Fibroblast of lung (primary cell): ENCODE data around the gene DLEU7. TPM values are rescaled to one million over a fixed set of nuclear protein-coding genes. Genes with fewer than 3 reads are reported as not detected.

Experiments
- DNase-seq, 2 donors: peaks; one replicate each; pipeline versions ENCODE4 v3.0.0 to v3.0.0-alpha.2; 2010; ENCODE audit warnings: low read depth in 2 of 2
- H2AFZ ChIP-seq: 2 replicates; pipeline ENCODE4 v1.5.1; 2012; ENCODE audit warnings: low read length, control low read depth, inconsistent platforms
- H3K27ac ChIP-seq: 2 replicates; pipeline ENCODE4 v1.5.1; 2011; ENCODE audit warnings: low read length, control low read depth; ENCODE audit not compliant: insufficient read depth
- H3K27me3 ChIP-seq: 2 replicates; pipeline ENCODE4 v1.5.1; 2011; ENCODE audit warnings: mild to moderate bottlenecking, low read length; ENCODE audit not compliant: control insufficient read depth, insufficient read depth
- H3K36me3 ChIP-seq: 2 replicates; pipeline ENCODE4 v1.5.1; 2011; ENCODE audit warnings: low read length; ENCODE audit not compliant: control insufficient read depth, insufficient read depth
- H3K4me1 ChIP-seq: 2 replicates; pipeline ENCODE4 v1.5.1; 2011; ENCODE audit warnings: low read length; ENCODE audit not compliant: control insufficient read depth, insufficient read depth; ENCODE audit errors: extremely low read depth
- H3K4me2 ChIP-seq: 2 replicates; pipeline ENCODE4 v1.5.1; 2011; ENCODE audit warnings: low read length, control low read depth; ENCODE audit not compliant: insufficient read depth; ENCODE audit errors: extremely low read depth
- H3K4me3 ChIP-seq, 4 experiments: fragments of 200-600 bp in 1 of 4; sonication (generic) in 1 of 4; replicated peaks in 1 of 4; 2 replicates each; pipeline ENCODE4 v1.5.1; 2011 to 2016; ENCODE audit warnings: low read length in 4 of 4, low read depth in 3 of 4, mild to moderate bottlenecking in 3 of 4, control low read depth in 2 of 4, inconsistent platforms in 1 of 4, mixed read lengths in 1 of 4; ENCODE audit not compliant: insufficient read depth in 1 of 4; ENCODE audit errors: control extremely low read depth in 1 of 4
- H3K79me2 ChIP-seq: 2 replicates; pipeline ENCODE4 v1.5.1; 2012; ENCODE audit warnings: mild to moderate bottlenecking, low read length, inconsistent platforms; ENCODE audit not compliant: control insufficient read depth, insufficient read depth
- H3K9ac ChIP-seq: 2 replicates; pipeline ENCODE4 v1.5.1; 2011; ENCODE audit warnings: mild to moderate bottlenecking, low read length, control low read depth; ENCODE audit not compliant: insufficient read depth
- H3K9me3 ChIP-seq: 2 replicates; pipeline ENCODE4 v1.5.1; 2012; ENCODE audit warnings: low read depth, low read length; ENCODE audit not compliant: control insufficient read depth, insufficient read depth
- H4K20me1 ChIP-seq: 2 replicates; pipeline ENCODE4 v1.5.1; 2011; ENCODE audit warnings: low read length; ENCODE audit not compliant: control insufficient read depth, insufficient read depth; ENCODE audit errors: extremely low read depth
- CTCF ChIP-seq, 2 donors: IDR thresholded peaks in 1 of 2; conservative IDR thresholded peaks in 1 of 2; 1 replicate in 1 of 2; 2 replicates in 1 of 2; pipeline ENCODE4 v1.5.1; 2011 to 2012; ENCODE audit warnings: low read length in 2 of 2, control low read depth in 1 of 2, inconsistent platforms in 1 of 2, low read depth in 1 of 2, mild to moderate bottlenecking in 1 of 2
- EZH2 ChIP-seq: IDR thresholded peaks from 2 replicates; pipeline ENCODE4 v1.5.1; 2012; ENCODE audit warnings: low read length, control low read depth, mild to moderate bottlenecking; ENCODE audit errors: missing control alignments
- polyA plus RNA-seq, 2 donors: library from polyadenylated mRNA; depleted of rRNA in 1 of 2; stranded (reverse) in 1 of 2; unstranded in 1 of 2; fragments of >200 nt; gene quantifications; 2 replicates each; pipeline ENCODE4 v1.2.1, GENCODE V29; 2011 to 2012; ENCODE audit warnings: missing spikeins in 1 of 2
- total RNA-seq: library from RNA; depleted of rRNA; stranded (reverse); fragments of >200 nt; gene quantifications from 2 replicates; pipeline ENCODE4 v1.2.1, GENCODE V29; 2014

DLEU7 gene
- total and polyA plus RNA-seq, 2 donors (not counting 1 experiment from before 2014, with no cell fraction given): not detected

GRCh38 chr13:50855681-50856080, 12.2 kb upstream of the DLEU7 start:
- Histone ChIP-seq H3K27ac (no peak overlapping the region), H4K20me1 (no peaks in the 10 kb centered on the region), H3K4me3 (no peak overlapping the region), H3K36me3 (no peaks in the 10 kb centered on the region), H3K9me3 (no peaks in the 10 kb centered on the region), H3K9ac (no peak overlapping the region), H3K4me1 (no peaks in the 10 kb centered on the region), H2AFZ (no peak overlapping the region), H3K79me2 (no peaks in the 10 kb centered on the region), H3K27me3 (no peaks in the 10 kb centered on the region), H3K4me2 (no peak overlapping the region)
- peak in 1 of 2 donors; percentile 12 for DNase-seq
- TF ChIP-seq CTCF (conservative IDR thresholded peaks at IDR 0.05 in 1 of 2, IDR thresholded peaks at IDR 0.05 in 1 of 2; ENCODE audit: low read depth in 1 of 2, low read length in 2 of 2): no peak
- TF ChIP-seq EZH2: no peak

- H3K79me2 ChIP-seq: no peaks in the 10 kb centered on the region
- no peaks in the 10 kb centered on the region for H3K4me1 ChIP-seq
- no peak for DNase-seq
- no peak overlapping the region for H3K9ac ChIP-seq
- no peak overlapping the region for H3K27ac ChIP-seq
- no peaks in the 10 kb centered on the region for H3K36me3 ChIP-seq
- H3K4me3 ChIP-seq: no peak overlapping the region
- no peaks in the 10 kb centered on the region for H3K9me3 ChIP-seq
- no peak for TF ChIP-seq EZH2
- TF ChIP-seq CTCF (conservative IDR thresholded peaks at IDR 0.05 in 1 of 2, IDR thresholded peaks at IDR 0.05 in 1 of 2; ENCODE audit: low read depth in 1 of 2, low read length in 2 of 2): no peak
- no peaks in the 10 kb centered on the region for H4K20me1 ChIP-seq
- H2AFZ ChIP-seq: no peak overlapping the region
- H3K4me2 ChIP-seq: no peak overlapping the region
- H3K27me3 ChIP-seq: no peaks in the 10 kb centered on the region
Observed at GRCh38 chr13:50850445-50850844, 7.0 kb upstream of the DLEU7 start.

- Histone ChIP-seq H3K79me2 (no peaks in the 10 kb centered on the region), H3K4me3 (no peak overlapping the region), H2AFZ (no peak overlapping the region), H3K27me3 (no peaks in the 10 kb centered on the region), H3K4me1 (no peaks in the 10 kb centered on the region), H3K4me2 (no peak overlapping the region), H3K27ac (no peak overlapping the region), H3K9me3 (no peaks in the 10 kb centered on the region), H3K36me3 (no peaks in the 10 kb centered on the region), H4K20me1 (no peaks in the 10 kb centered on the region), H3K9ac (no peak overlapping the region)
- DNase-seq: no peak
- TF ChIP-seq CTCF (conservative IDR thresholded peaks at IDR 0.05 in 1 of 2, IDR thresholded peaks at IDR 0.05 in 1 of 2; ENCODE audit: low read depth in 1 of 2, low read length in 2 of 2): no peak
- TF ChIP-seq EZH2: no peak
Observed at GRCh38 chr13:50847501-50847900, 4.0 kb upstream of the DLEU7 start.
